DOHH2 (cell line): ENCODE data around the gene USP6NL.

Experiments
- H3F3A ChIP-seq: fragments of 200-600 bp; sonication (generic), shearing (Covaris generic); 2 replicates; pipeline ENCODE4 v1.6.0; 2016; ENCODE audit warnings: antibody characterized with exemption, mild to moderate bottlenecking; ENCODE audit not compliant: control insufficient read depth, insufficient read depth
- H3K27ac ChIP-seq: fragments of 200-600 bp; sonication (generic); 2 replicates; pipeline ENCODE4 v1.5.1; 2014; ENCODE audit warnings: low read depth, mild to moderate bottlenecking, low read length, moderate library complexity
- H3K27me3 ChIP-seq: fragments of 200-600 bp; sonication (generic); 2 replicates; pipeline ENCODE4 v1.6.1; 2014; ENCODE audit warnings: mild to moderate bottlenecking, low read length, mixed read lengths; ENCODE audit not compliant: control insufficient read depth
- H3K36me3 ChIP-seq: fragments of 200-600 bp; sonication (generic); 2 replicates; pipeline ENCODE4 v1.6.1; 2014; ENCODE audit warnings: mild to moderate bottlenecking, low read length, moderate library complexity, mixed read lengths; ENCODE audit not compliant: control insufficient read depth
- H3K4me1 ChIP-seq: fragments of 200-600 bp; sonication (generic); 2 replicates; pipeline ENCODE4 v1.6.1; 2014; ENCODE audit warnings: mild to moderate bottlenecking, low read length, mixed read lengths; ENCODE audit not compliant: control insufficient read depth
- H3K4me2 ChIP-seq: fragments of 200-600 bp; sonication (generic); 2 replicates; pipeline ENCODE4 v1.6.0; 2014; ENCODE audit warnings: mild to moderate bottlenecking, low read length, moderate library complexity
- H3K4me3 ChIP-seq: fragments of 200-600 bp; sonication (generic); 2 replicates; pipeline ENCODE4 v1.5.1; 2014; ENCODE audit warnings: mild to moderate bottlenecking, low read length, mixed read lengths
- H3K79me2 ChIP-seq: fragments of 200-600 bp; sonication (generic); 2 replicates; pipeline ENCODE4 v1.6.1; 2014; ENCODE audit warnings: mild to moderate bottlenecking, low read length, mixed read lengths; ENCODE audit not compliant: control insufficient read depth
- H3K9me2 ChIP-seq: fragments of 200-600 bp; sonication (generic); replicated peaks from 2 replicates; pipeline ENCODE4 v1.6.1; 2014; ENCODE audit warnings: mild to moderate bottlenecking, low read length, mixed read lengths; ENCODE audit not compliant: control insufficient read depth
- H3K9me3 ChIP-seq: fragments of 200-600 bp; sonication (generic); 2 replicates; pipeline ENCODE4 v1.6.1; 2014; ENCODE audit warnings: antibody characterized with exemption, low read length, mixed read lengths; ENCODE audit not compliant: control insufficient read depth, insufficient read depth
- H4K20me1 ChIP-seq: fragments of 200-600 bp; sonication (generic); 2 replicates; pipeline ENCODE4 v1.6.0; 2014; ENCODE audit warnings: low read depth, mild to moderate bottlenecking, antibody characterized with exemption, low read length, moderate library complexity; ENCODE audit not compliant: control insufficient read depth, insufficient read depth
- EZH2phosphoT487 ChIP-seq: fragments of 200-600 bp; sonication (generic); IDR thresholded peaks from 2 replicates; pipeline ENCODE4 v1.6.1; 2017; ENCODE audit warnings: borderline replicate concordance, mild to moderate bottlenecking, antibody characterized with exemption, low read length, moderate library complexity, mixed read lengths
- TF ChIP-seq, protein P1 (sequence below): fragments of 200-600 bp; sonication (generic); IDR thresholded peaks from one replicate; pipeline ENCODE4 v1.5.1; 2014; ENCODE audit warnings: antibody characterized with exemption, mild to moderate bottlenecking, low read depth, low read length; ENCODE audit not compliant: poor library complexity, severe bottlenecking

The USP6NL gene

DNA sequence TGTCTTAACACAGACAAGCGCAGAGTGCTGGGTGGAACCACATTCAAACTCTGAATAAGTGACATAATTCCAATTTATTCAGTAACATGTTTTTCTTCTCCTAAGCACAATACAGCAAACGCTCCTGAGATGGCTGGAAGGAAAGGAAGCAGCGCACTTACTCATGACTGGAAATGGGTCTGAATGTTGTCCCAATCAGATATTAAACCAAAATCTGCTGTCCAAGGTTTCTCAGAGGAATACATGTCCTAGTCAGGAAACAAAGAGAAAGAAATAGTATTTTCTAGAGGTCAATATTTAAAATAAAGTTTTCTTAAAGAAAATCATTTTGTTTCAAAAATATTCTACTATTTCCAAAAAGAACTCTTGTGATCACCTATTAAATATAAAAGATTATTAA is 14.0 kb downstream of the USP6NL start:
- H4K20me1 ChIP-seq, result peaks cover 25% of the 10 kb centered on the region; the same call in 1 of the 2 replicates
- TF ChIP-seq, protein P1, sequence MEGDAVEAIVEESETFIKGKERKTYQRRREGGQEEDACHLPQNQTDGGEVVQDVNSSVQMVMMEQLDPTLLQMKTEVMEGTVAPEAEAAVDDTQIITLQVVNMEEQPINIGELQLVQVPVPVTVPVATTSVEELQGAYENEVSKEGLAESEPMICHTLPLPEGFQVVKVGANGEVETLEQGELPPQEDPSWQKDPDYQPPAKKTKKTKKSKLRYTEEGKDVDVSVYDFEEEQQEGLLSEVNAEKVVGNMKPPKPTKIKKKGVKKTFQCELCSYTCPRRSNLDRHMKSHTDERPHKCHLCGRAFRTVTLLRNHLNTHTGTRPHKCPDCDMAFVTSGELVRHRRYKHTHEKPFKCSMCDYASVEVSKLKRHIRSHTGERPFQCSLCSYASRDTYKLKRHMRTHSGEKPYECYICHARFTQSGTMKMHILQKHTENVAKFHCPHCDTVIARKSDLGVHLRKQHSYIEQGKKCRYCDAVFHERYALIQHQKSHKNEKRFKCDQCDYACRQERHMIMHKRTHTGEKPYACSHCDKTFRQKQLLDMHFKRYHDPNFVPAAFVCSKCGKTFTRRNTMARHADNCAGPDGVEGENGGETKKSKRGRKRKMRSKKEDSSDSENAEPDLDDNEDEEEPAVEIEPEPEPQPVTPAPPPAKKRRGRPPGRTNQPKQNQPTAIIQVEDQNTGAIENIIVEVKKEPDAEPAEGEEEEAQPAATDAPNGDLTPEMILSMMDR, result no peak
- TF ChIP-seq EZH2phosphoT487, result no peak
- H3K4me2 ChIP-seq, result no peak overlapping the region
- H3K27me3 ChIP-seq, result no peaks in the 10 kb centered on the region
- no peaks in the 10 kb centered on the region for H3K9me2 ChIP-seq
- 0 out of 2 replicates have a peak, but pooled peaks cover 3% of the 10 kb centered on the region for H3F3A ChIP-seq
- H3K36me3 ChIP-seq, result peaks cover 70% of the 10 kb centered on the region
- no peak overlapping the region for H3K27ac ChIP-seq
- H3K79me2 ChIP-seq, result peaks cover 100% of the 10 kb centered on the region
- peaks cover 53% of the 10 kb centered on the region for H3K4me1 ChIP-seq
- H3K4me3 ChIP-seq, result no peak overlapping the region
- H3K9me3 ChIP-seq, result no peaks in the 10 kb centered on the region

DNA sequence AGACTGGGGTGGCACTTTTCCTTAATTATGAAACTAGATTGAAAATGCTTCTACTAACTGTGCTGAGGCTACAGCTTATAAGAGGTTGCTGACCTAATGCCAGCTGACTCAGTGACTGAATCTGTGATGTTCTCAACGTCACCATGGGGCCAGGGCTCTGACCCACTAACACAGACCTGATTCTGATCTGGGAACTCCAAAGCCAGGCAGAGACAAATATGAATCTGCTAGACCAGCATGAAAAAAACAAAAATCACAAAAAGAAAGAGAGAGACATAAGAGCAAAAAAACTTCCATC is 16.1 kb downstream of the USP6NL start:
- Histone ChIP-seq H3K79me2 (peaks cover 100% of the 10 kb centered on the region), H3K4me3 (no peak overlapping the region), H3K27ac (no peak overlapping the region), H3K4me1 (peaks cover 43% of the 10 kb centered on the region), H3K27me3 (no peaks in the 10 kb centered on the region), H4K20me1 (peaks cover 25% of the 10 kb centered on the region; the same call in 1 of the 2 replicates), H3F3A (peaks cover 3% of the 10 kb centered on the region; the same call in 1 of the 2 replicates), H3K9me2 (no peaks in the 10 kb centered on the region), H3K4me2 (no peak overlapping the region), H3K9me3 (no peaks in the 10 kb centered on the region), H3K36me3 (peaks cover 71% of the 10 kb centered on the region)
- TF ChIP-seq EZH2phosphoT487, result no peak
- TF ChIP-seq, protein P1, result no peak

DNA sequence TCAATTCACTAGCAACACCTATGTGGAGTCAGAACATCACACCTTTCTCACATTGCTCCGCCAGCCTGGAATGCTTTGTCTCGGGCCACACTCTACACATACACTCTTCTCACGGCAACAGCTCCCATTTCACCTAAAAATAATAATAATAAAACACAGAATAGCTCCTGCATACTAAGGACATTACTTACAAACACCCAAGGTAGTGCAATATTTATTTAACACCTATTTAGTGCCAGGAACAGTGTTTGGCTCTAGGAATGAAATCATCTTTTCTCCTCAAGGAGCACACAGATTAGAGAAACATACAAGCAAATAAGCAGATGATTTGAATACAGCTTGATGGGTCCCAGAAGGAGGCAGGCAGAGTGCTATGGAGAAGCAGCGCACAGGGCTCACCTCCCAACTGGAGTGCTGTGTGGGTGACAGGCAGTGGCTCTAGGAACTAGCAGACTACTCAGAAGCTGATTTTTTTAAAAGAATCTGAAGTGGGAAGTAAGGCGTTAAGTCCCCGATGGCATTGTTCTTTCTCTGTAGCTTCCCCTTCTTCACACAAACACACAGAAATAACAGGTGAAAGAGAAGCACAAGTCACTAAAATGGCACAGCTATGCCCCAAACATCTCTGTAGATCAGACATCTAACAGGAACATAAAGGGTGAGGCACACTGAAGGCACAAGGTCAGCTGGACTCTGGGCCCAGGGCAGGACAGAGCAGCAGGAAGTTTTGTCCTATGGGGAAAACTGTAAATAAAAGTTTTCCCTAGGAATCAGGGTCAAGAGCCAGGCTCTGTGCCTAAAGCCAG is 16.7 kb downstream of the USP6NL start:
- Histone ChIP-seq H3F3A (peaks cover 3% of the 10 kb centered on the region; the same call in 1 of the 2 replicates), H3K4me1 (peaks cover 43% of the 10 kb centered on the region), H3K79me2 (peaks cover 100% of the 10 kb centered on the region), H4K20me1 (peaks cover 27% of the 10 kb centered on the region; the same call in 1 of the 2 replicates), H3K4me2 (no peak overlapping the region), H3K4me3 (no peak overlapping the region), H3K9me3 (no peaks in the 10 kb centered on the region), H3K36me3 (peaks cover 71% of the 10 kb centered on the region), H3K9me2 (no peaks in the 10 kb centered on the region), H3K27me3 (no peaks in the 10 kb centered on the region), H3K27ac (no peak overlapping the region)
- no peak for TF ChIP-seq EZH2phosphoT487
- TF ChIP-seq, protein P1, result no peak
